Hepatocyte (in vitro differentiated cells): ENCODE data around the gene HAUS7. TPM values are rescaled to one million over a fixed set of nuclear protein-coding genes. Genes with fewer than 3 reads are reported as not detected.

Experiments
- DNase-seq: peaks from one replicate; pipeline ENCODE4 v3.0.0-alpha.2; 2016; ENCODE audit warnings: low spot score
- H2AFZ ChIP-seq: fragments of 200-600 bp; sonication (generic); 2 replicates; pipeline ENCODE4 v1.6.0; 2016; ENCODE audit warnings: antibody characterized with exemption, mild to moderate bottlenecking
- H3K27ac ChIP-seq: fragments of 200-600 bp; sonication (generic); 2 replicates; pipeline ENCODE4 v1.5.1; 2016; ENCODE audit warnings: mild to moderate bottlenecking
- H3K27me3 ChIP-seq: fragments of 200-600 bp; sonication (generic); 2 replicates; pipeline ENCODE4 v1.6.1; 2016
- H3K36me3 ChIP-seq: fragments of 200-600 bp; sonication (generic); replicated peaks from 2 replicates; pipeline ENCODE4 v1.5.1; 2016; ENCODE audit warnings: low read depth; ENCODE audit not compliant: insufficient read depth
- H3K4me1 ChIP-seq: fragments of 200-600 bp; sonication (generic); 2 replicates; pipeline ENCODE4 v1.5.1; 2016; ENCODE audit warnings: mild to moderate bottlenecking, moderate library complexity; ENCODE audit not compliant: insufficient read depth
- H3K4me2 ChIP-seq: fragments of 200-600 bp; sonication (generic); 2 replicates; pipeline ENCODE4 v1.6.0; 2016
- H3K4me3 ChIP-seq: fragments of 200-600 bp; sonication (generic); 2 replicates; pipeline ENCODE4 v1.5.1; 2016; ENCODE audit warnings: mild to moderate bottlenecking
- H3K79me2 ChIP-seq: fragments of 200-600 bp; sonication (generic); 2 replicates; pipeline ENCODE4 v1.6.0; 2017; ENCODE audit warnings: mild to moderate bottlenecking
- H3K9me2 ChIP-seq: fragments of 200-600 bp; sonication (generic); replicated peaks from 2 replicates; pipeline ENCODE4 v1.6.0; 2017; ENCODE audit warnings: mild to moderate bottlenecking; ENCODE audit not compliant: insufficient read depth
- H3K9me3 ChIP-seq: fragments of 200-600 bp; sonication (generic); 2 replicates; pipeline ENCODE4 v1.5.1; 2016; ENCODE audit warnings: low read depth, mild to moderate bottlenecking
- H4K20me1 ChIP-seq: fragments of 200-600 bp; sonication (generic); 2 replicates; pipeline ENCODE4 v1.6.0; 2016; ENCODE audit warnings: mild to moderate bottlenecking; ENCODE audit not compliant: insufficient read depth, poor library complexity, severe bottlenecking
- CTCF ChIP-seq: fragments of 200-600 bp; sonication (generic); IDR thresholded peaks from 2 replicates; pipeline ENCODE4 v1.5.1; 2016; ENCODE audit warnings: antibody characterized with exemption, mild to moderate bottlenecking; ENCODE audit not compliant: poor library complexity
- EZH2 ChIP-seq: fragments of 200-600 bp; sonication (generic); IDR thresholded peaks from 2 replicates; pipeline ENCODE4 v1.6.1; 2016; ENCODE audit warnings: antibody characterized with exemption, mild to moderate bottlenecking, borderline replicate concordance
- EZH2phosphoT487 ChIP-seq: fragments of 200-600 bp; sonication (generic); IDR thresholded peaks from one replicate; pipeline ENCODE4 v1.6.1; 2018; ENCODE audit warnings: antibody characterized with exemption, mild to moderate bottlenecking, low read depth, moderate library complexity; ENCODE audit not compliant: unreplicated experiment, severe bottlenecking
- WGBS: methylation state at CpG from one replicate; pipeline ENCODE4 v1.1.6; 2016; ENCODE audit warnings: low lambda C conversion rate; ENCODE audit errors: missing lambda C conversion rate; 5-methylcytosine and 5-hydroxymethylcytosine counted together
- polyA plus RNA-seq: library from polyadenylated mRNA; unstranded; fragments of >200 nt; fragmentation: Nextera tagmentation; extraction: Ambion mirVana; gene quantifications from 2 replicates; pipeline ENCODE4 v1.2.1, GENCODE V29; 2016
- total RNA-seq: library from RNA; depleted of rRNA; stranded (reverse); fragments of >200 nt; gene quantifications from 2 replicates; pipeline ENCODE4 v1.2.3, GENCODE V29; 2014

HAUS7 gene
- total and polyA plus RNA-seq, 2 experiments from 2014 or later: 17.5 to 23.1 TPM

- 84% methylated on average over 24 of the region's 26 CpGs for WGBS
- Histone ChIP-seq H3K4me2 (no peak overlapping the region), H3K4me3 (no peak overlapping the region), H3K27ac (no peak overlapping the region), H3K27me3 (no peaks in the 10 kb centered on the region), H4K20me1 (no peaks in the 10 kb centered on the region), H3K36me3 (no peaks in the 10 kb centered on the region), H3K9me3 (no peaks in the 10 kb centered on the region), H3K9me2 (no peaks in the 10 kb centered on the region), H2AFZ (no peak overlapping the region), H3K4me1 (no peaks in the 10 kb centered on the region), H3K79me2 (no peaks in the 10 kb centered on the region)
- DNase-seq: no peak
- TF ChIP-seq EZH2 (no peak), EZH2phosphoT487 (no peak), CTCF (no peak)
Observed at GRCh38 chrX:153504445-153505016, 34.2 kb upstream of the HAUS7 start.

- no peak for DNase-seq
- WGBS: 87% methylated on average over 11 of the region's 14 CpGs
- Histone ChIP-seq H3K4me2 (no peak overlapping the region), H3K36me3 (no peaks in the 10 kb centered on the region), H3K27me3 (no peaks in the 10 kb centered on the region), H2AFZ (no peak overlapping the region), H4K20me1 (no peaks in the 10 kb centered on the region), H3K9me2 (no peaks in the 10 kb centered on the region), H3K79me2 (no peaks in the 10 kb centered on the region), H3K27ac (no peak overlapping the region), H3K9me3 (no peaks in the 10 kb centered on the region), H3K4me3 (no peak overlapping the region), H3K4me1 (no peaks in the 10 kb centered on the region)
- TF ChIP-seq EZH2phosphoT487 (no peak), CTCF (no peak), EZH2 (no peak)
Observed at GRCh38 chrX:153502796-153503195, 32.4 kb upstream of the HAUS7 start.

GRCh38 chrX:153502131-153502530 is 31.8 kb upstream of the HAUS7 start:
- Histone ChIP-seq H3K27me3 (no peaks in the 10 kb centered on the region), H3K9me2 (no peaks in the 10 kb centered on the region), H3K79me2 (no peaks in the 10 kb centered on the region), H4K20me1 (no peaks in the 10 kb centered on the region), H3K4me3 (no peak overlapping the region), H3K4me1 (no peaks in the 10 kb centered on the region), H3K36me3 (no peaks in the 10 kb centered on the region), H3K27ac (no peak overlapping the region), H2AFZ (no peak overlapping the region), H3K9me3 (no peaks in the 10 kb centered on the region), H3K4me2 (no peak overlapping the region)
- WGBS: 87% methylated on average over 5 of the region's 10 CpGs
- DNase-seq: no peak
- no peak for TF ChIP-seq EZH2phosphoT487
- no peak for TF ChIP-seq CTCF
- no peak for TF ChIP-seq EZH2

- no peak for TF ChIP-seq EZH2
- TF ChIP-seq EZH2phosphoT487: no peak
- TF ChIP-seq CTCF: no peak
- no peak overlapping the region for H2AFZ ChIP-seq
- no peak overlapping the region for H3K4me3 ChIP-seq
- H3K79me2 ChIP-seq: no peaks in the 10 kb centered on the region
- H3K9me2 ChIP-seq: no peaks in the 10 kb centered on the region
- H3K4me2 ChIP-seq: no peak overlapping the region
- H4K20me1 ChIP-seq: no peaks in the 10 kb centered on the region
- H3K4me1 ChIP-seq: no peaks in the 10 kb centered on the region
- no peaks in the 10 kb centered on the region for H3K36me3 ChIP-seq
- H3K27me3 ChIP-seq: no peaks in the 10 kb centered on the region
- H3K9me3 ChIP-seq: no peaks in the 10 kb centered on the region
- WGBS: 86% methylated on average over 5 of the region's 8 CpGs
- no peak overlapping the region for H3K27ac ChIP-seq
- no peak for DNase-seq
Observed at GRCh38 chrX:153501530-153501929, 31.2 kb upstream of the HAUS7 start.
